ENCODE data around the gene VEGFB.

Gene VEGFB

DNA sequence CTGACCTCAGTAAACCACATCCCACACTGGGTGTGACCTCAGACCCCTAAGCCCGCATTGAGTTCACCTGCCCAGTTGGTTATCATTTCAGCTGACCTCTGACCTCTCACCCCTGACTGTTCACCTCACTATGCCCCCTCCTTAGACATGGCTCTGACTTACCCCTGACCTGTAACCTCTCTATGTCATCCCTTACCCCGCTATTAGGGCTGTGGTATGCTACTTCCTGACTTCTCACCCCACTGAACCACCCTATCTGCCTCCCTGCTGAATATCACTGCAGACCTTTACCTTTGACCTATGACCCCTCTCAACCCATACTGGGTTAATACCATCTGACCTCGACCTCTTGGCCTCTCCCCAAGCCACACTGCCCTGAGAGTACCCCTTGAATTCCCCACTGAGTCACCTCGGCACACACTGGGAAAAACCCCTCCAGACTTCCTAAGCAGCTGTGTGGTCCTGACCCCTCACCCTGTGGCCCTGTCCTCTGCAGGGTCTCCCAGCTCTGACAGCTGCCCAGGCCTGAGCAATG, 25.2 kb downstream of the VEGFB start:
- TF ChIP-seq ZFX (IDR thresholded peaks at IDR 0.05) = no peak
- TF ChIP-seq, protein P1, sequence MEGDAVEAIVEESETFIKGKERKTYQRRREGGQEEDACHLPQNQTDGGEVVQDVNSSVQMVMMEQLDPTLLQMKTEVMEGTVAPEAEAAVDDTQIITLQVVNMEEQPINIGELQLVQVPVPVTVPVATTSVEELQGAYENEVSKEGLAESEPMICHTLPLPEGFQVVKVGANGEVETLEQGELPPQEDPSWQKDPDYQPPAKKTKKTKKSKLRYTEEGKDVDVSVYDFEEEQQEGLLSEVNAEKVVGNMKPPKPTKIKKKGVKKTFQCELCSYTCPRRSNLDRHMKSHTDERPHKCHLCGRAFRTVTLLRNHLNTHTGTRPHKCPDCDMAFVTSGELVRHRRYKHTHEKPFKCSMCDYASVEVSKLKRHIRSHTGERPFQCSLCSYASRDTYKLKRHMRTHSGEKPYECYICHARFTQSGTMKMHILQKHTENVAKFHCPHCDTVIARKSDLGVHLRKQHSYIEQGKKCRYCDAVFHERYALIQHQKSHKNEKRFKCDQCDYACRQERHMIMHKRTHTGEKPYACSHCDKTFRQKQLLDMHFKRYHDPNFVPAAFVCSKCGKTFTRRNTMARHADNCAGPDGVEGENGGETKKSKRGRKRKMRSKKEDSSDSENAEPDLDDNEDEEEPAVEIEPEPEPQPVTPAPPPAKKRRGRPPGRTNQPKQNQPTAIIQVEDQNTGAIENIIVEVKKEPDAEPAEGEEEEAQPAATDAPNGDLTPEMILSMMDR (conservative IDR thresholded peaks at IDR 0.05) = no peak
- H3K27ac ChIP-seq = no peak overlapping the region

DNA sequence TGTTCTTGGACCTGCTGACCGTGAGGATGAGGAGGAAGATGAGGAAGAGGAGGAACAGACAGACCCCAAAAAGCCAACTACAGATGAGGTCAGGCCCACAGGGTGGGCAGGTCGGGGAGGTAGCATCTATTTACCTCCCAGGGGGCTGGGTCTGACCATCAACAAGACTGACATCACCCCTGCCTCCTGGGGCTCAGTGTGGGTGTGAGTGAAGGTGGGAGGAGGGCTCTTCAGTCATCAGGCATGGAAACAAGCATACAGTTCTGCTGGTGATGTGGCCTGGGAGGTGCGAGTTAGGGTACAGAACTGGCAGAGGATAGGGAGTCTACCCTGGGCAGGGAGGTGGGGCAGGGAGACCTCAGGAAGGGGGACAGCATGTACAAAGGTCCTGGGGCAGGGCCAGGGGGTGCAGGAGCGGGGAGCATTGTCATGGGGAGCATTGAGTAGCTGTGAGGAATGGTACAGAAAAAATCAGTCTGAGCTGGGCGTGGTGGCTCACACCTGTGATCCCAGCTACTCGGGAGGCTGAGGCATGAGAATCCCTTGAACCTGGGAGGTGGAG, 25.8 kb downstream of the VEGFB start:
- no peak for TF ChIP-seq ZFX (IDR thresholded peaks at IDR 0.05)
- TF ChIP-seq, protein P1 (conservative IDR thresholded peaks at IDR 0.05) = no peak
- H3K27ac ChIP-seq = no peak overlapping the region

DNA sequence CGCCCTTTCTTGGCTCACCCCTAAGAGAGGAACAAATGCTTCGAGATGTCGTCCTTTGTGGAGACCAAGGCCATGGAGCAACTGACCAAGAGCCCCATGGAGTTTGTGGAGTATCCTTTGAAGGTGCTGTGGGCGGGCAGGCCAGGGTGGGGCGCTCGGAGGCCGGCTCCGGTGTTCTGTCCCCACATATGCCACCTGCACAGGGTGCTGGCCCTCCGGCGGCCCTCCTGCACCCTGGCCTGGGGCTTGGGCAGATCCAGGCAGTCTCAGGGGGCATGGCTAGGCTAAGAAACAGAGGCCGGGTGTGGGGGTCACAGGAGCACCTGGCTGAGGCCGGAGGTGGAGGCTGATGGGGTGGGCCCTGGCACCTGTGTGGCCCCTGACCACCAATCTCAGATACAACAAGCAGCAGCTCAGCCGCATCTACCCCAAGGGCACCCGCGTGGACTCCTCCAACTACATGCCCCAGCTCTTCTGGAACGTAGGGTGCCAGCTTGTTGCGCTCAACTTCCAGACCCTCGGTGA, 27.2 kb downstream of the VEGFB start:
- H3K27ac ChIP-seq = no peak overlapping the region
- TF ChIP-seq, protein P1 (conservative IDR thresholded peaks at IDR 0.05) = no peak
- no peak for TF ChIP-seq ZFX (IDR thresholded peaks at IDR 0.05)

DNA sequence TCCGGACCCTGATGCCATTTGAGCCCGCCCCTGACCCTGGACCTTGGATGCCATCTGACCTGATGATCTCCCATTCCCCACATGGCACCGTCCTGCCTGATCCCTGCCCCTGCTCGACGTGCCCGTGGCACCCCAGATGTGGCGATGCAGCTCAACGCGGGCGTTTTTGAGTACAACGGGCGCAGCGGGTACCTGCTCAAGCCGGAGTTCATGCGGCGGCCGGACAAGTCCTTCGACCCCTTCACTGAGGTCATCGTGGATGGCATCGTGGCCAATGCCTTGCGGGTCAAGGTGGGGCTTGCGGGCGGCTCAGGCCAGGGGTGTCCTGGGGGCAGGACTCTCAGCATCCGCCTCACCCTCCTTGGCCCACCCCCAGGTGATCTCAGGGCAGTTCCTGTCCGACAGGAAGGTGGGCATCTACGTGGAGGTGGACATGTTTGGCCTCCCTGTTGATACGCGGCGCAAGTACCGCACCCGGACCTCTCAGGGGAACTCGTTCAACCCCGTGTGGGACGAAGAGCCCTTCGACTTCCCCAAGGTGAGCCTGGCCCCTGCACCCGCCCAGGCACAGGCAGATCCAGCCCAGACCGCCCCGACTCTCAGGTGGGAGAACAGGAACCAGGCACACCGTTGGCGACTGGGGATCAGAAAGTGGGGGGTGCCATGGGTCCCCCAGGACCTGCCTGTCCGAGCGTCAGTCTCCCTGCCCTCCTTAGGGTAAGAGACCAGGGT, 28.1 kb downstream of the VEGFB start:
- TF ChIP-seq, protein P1 (conservative IDR thresholded peaks at IDR 0.05) = no peak
- TF ChIP-seq ZFX (IDR thresholded peaks at IDR 0.05) = no peak
- H3K27ac ChIP-seq = no peak overlapping the region

DNA sequence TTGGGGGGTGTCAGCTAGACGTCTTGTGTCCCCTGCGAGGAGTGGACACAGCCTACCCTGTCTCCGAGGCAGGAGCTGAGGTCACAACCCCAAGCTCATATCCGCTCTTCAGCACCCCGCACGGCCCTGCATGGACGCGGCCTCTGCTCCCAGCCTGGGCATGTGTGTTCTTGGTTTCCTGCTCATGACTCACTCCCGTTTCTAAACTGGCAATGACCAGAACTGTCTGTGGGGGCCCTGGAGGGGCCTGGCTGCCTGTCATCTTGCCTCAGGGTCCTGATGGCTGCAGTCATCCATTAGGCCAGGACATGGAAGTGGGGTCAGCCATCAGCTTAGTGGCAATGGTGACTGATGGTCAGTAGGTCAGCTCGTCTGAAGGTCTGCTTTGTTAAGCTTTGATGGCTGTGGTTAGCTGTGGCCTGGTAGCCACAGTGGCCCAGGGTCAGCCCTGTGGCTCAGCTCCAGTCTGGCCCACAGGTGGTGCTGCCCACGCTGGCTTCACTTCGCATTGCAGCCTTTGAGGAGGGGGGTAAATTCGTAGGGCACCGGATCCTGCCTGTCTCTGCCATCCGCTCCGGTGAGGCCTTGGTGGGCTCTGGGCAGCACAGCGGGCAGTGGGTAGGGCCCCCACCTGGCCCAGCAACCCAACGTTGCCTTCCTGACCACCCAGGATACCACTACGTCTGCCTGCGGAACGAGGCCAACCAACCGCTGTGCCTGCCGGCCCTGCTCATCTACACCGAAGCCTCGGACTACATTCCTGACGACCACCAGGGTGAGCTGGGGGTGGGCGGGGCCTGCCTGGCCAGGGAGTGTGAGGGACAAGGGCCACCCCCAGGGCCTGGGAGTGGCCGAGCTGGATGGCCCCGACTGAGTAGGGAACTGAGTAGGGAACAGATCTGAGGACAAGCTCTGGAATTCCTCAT, 28.9 kb downstream of the VEGFB start:
- H3K27ac ChIP-seq = no peak overlapping the region
- TF ChIP-seq ZFX (IDR thresholded peaks at IDR 0.05) = no peak
- TF ChIP-seq, protein P1 (conservative IDR thresholded peaks at IDR 0.05) = no peak

DNA sequence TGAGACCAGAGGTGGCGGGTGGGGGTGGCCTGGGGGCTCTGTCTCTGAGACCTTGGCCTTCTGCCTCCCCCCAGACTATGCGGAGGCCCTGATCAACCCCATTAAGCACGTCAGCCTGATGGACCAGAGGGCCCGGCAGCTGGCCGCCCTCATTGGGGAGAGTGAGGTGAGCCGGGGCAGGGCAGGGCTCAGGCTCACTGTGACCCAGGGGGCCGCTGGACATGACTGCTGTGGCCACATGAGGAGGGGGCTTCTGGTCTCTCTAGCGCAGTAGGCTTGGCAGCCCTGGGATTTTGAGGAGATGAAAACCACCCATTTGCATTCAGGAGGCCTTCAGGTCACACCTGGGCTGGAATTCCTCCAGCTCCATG, 29.5 kb downstream of the VEGFB start:
- TF ChIP-seq, protein P1 (conservative IDR thresholded peaks at IDR 0.05) = no peak
- TF ChIP-seq ZFX (IDR thresholded peaks at IDR 0.05) = no peak
- H3K27ac ChIP-seq = no peak overlapping the region

Data from C4-2B (cell line).